ENCODE measurements around the gene VASH2. TPM values are rescaled to one million over a fixed set of nuclear protein-coding genes. Genes with fewer than 3 reads are reported as not detected.

Gene VASH2
- polyA plus RNA-seq, 1 donor, result 5.1 TPM

DNA sequence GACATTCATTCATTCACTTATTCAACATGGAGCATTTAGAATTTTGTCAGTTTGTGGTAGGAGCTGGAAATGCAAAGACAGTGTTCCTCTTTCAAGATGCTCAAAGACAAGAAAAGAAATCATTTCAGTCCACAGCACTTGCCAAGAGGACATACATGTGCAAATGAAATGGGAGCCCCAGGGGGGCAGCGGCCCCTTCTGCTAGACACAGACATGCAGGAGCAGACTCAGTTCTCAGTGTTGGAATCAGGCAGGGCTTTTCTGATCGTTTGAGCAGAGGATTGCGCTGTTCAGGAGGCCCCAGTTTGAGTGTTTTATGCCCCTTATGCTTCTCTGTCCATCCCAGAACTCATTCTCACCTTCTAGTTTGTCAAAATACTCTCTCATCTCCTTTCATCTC, 35.6 kb upstream of the VASH2 start:
- no peaks in the 10 kb centered on the region for H3K36me3 ChIP-seq (ENCODE audit: control insufficient read depth, insufficient read depth, low read length)
- H3K4me3 ChIP-seq (ENCODE audit: low read length), result no peak overlapping the region
- H3K27ac ChIP-seq (ENCODE audit: low read length), result no peak overlapping the region
- H3K27me3 ChIP-seq (ENCODE audit: control insufficient read depth, insufficient read depth, low read length), result no peaks in the 10 kb centered on the region
- WGBS (ENCODE audit: insufficient coverage, low lambda C conversion rate), result no CpG with 5 or more reads among the region's 3 CpGs
- DNase-seq, result no peak
- H3K9me3 ChIP-seq (ENCODE audit: control insufficient read depth, low read depth, low read length), result no peaks in the 10 kb centered on the region
- peaks cover 10% of the 10 kb centered on the region for H3K4me1 ChIP-seq (ENCODE audit: control insufficient read depth, insufficient read depth, low read length)

DNA sequence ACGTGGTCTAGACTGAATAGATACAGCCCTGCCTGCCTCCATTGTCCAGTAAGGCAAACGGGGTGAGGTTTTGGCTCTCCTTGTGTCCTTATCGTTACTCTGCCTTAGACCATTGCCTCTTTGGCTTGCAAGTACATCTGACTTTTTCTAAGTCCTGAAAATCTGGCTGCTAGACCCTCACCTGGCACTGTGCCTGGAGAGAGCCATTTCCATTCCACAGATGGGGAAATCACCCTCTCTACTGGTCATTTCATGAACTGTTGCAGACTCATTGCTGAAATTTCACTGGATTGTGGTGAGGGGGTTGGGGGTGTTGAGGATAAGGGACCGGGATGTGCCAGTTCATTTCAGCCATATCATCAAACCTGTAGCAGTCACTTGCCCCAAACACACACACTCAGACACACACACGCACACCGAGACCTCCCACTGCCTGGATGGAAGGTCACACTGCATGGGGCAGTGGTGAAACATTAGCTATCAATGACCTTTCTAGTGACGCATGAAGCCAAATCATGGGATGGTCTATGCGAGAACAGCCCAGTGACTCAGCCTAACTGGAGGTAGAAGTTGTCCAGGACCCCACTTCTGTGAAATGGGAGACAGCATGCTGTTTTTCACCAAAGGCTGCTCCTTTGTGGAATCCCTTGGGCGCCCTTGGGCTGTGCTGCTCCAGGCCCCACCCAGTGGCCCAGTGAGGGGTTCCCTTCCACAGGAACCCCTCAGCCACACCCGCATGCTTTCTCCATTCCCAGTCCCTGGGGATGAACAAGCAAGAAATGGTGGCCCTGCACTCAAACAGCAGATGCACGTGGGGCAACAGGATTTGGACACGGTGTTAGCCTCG, 34.9 kb upstream of the VASH2 start:
- H3K9me3 ChIP-seq (ENCODE audit: control insufficient read depth, low read depth, low read length), result no peaks in the 10 kb centered on the region
- H3K36me3 ChIP-seq (ENCODE audit: control insufficient read depth, insufficient read depth, low read length), result no peaks in the 10 kb centered on the region
- no peaks in the 10 kb centered on the region for H3K27me3 ChIP-seq (ENCODE audit: control insufficient read depth, insufficient read depth, low read length)
- no peak overlapping the region for H3K27ac ChIP-seq (ENCODE audit: low read length)
- peaks cover 10% of the 10 kb centered on the region for H3K4me1 ChIP-seq (ENCODE audit: control insufficient read depth, insufficient read depth, low read length)
- H3K4me3 ChIP-seq (ENCODE audit: low read length), result no peak overlapping the region
- DNase-seq, result peak; percentile 18 to 25
- 100% methylated on average over 1 of the region's 13 CpGs for WGBS (ENCODE audit: insufficient coverage, low lambda C conversion rate)

DNA sequence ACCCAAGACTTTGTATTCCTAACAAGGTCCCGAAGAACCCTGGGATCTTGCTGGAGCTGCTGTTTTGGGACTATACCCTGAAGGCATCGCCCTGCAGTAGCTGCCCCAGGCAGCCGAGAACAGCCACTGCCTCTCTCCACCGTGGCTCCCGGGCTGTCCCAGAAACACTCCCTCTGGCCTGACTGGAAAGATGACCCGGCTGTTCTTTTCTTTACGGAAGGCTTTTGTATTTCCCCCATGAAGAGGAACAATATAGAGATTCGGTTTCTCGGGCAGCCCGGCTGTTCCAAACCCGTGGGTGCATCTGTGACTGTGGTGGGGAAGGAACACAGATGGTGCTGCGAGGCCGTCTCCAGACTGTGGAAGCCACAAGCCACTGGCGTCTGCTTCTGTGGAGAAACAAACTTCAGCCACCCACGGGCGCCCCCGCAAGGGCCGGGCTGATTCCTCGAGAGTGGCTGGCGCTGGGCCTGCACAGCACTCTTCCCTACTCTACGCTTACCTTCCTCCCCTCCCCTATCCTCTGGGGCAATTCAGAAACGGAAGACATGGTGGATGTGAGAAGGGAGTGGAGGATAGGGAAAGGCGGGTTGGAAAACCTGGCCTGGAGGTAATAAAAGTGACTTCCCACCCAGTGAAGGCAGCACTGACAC, 33.7 kb upstream of the VASH2 start:
- DNase-seq, result peak; percentile 28 to 47
- no peaks in the 10 kb centered on the region for H3K36me3 ChIP-seq (ENCODE audit: control insufficient read depth, insufficient read depth, low read length)
- no peak overlapping the region for H3K27ac ChIP-seq (ENCODE audit: low read length)
- peak overlapping the region; percentile 26 for H3K4me3 ChIP-seq (ENCODE audit: low read length)
- WGBS (ENCODE audit: insufficient coverage, low lambda C conversion rate), result no CpG with 5 or more reads among the region's 23 CpGs
- no peaks in the 10 kb centered on the region for H3K9me3 ChIP-seq (ENCODE audit: control insufficient read depth, low read depth, low read length)
- no peaks in the 10 kb centered on the region for H3K27me3 ChIP-seq (ENCODE audit: control insufficient read depth, insufficient read depth, low read length)
- peaks cover 10% of the 10 kb centered on the region for H3K4me1 ChIP-seq (ENCODE audit: control insufficient read depth, insufficient read depth, low read length)

DNA sequence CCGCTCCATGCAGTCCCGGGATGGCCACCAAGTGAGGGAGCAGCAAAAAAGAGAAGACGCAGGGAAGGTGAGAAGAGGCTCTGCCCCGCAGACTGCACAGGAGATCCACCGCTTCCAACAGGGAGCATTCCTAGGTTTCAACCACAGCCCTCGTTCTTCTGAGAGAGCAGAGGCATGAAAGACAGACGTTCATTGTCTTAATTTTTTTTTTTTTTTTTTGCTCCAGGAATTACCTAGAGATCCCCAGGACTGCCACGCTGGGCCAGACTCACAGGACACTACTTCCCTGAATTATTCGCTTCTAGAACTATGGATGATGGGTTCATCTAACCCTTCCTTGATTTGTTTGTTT, 33.2 kb upstream of the VASH2 start:
- Histone ChIP-seq H3K4me1 (ENCODE audit: control insufficient read depth, insufficient read depth, low read length) (peaks cover 10% of the 10 kb centered on the region), H3K9me3 (ENCODE audit: control insufficient read depth, low read depth, low read length) (no peaks in the 10 kb centered on the region), H3K4me3 (ENCODE audit: low read length) (peak overlapping the region; percentile 26), H3K36me3 (ENCODE audit: control insufficient read depth, insufficient read depth, low read length) (no peaks in the 10 kb centered on the region), H3K27ac (ENCODE audit: low read length) (no peak overlapping the region), H3K27me3 (ENCODE audit: control insufficient read depth, insufficient read depth, low read length) (no peaks in the 10 kb centered on the region)
- WGBS (ENCODE audit: insufficient coverage, low lambda C conversion rate), result 92% methylated on average over 2 of the region's 9 CpGs
- DNase-seq, result no peak

DNA sequence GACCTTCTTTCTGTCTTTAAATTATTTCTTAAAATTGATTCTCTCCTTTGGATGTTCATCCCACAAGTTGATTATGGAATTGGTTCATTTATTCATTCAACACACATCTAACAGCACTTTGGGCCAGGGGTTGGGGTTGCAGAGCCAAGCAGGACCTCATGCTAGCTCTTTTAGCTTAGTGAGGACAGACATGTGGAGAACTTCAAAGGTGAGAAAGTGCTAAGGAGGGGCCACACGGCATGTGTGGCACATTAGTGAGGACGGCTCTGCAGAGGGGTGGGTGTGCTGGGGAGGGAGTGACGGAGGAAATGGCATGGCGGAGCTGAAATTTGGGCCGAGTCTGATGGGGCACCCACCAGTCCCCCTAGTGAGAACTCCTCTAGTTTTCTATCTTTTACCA, 32.5 kb upstream of the VASH2 start:
- H3K27me3 ChIP-seq (ENCODE audit: control insufficient read depth, insufficient read depth, low read length), result no peaks in the 10 kb centered on the region
- no peak for DNase-seq
- peaks cover 10% of the 10 kb centered on the region for H3K4me1 ChIP-seq (ENCODE audit: control insufficient read depth, insufficient read depth, low read length)
- no peaks in the 10 kb centered on the region for H3K9me3 ChIP-seq (ENCODE audit: control insufficient read depth, low read depth, low read length)
- WGBS (ENCODE audit: insufficient coverage, low lambda C conversion rate), result no CpG with 5 or more reads among the region's 5 CpGs
- no peak overlapping the region for H3K27ac ChIP-seq (ENCODE audit: low read length)
- no peak overlapping the region for H3K4me3 ChIP-seq (ENCODE audit: low read length)
- H3K36me3 ChIP-seq (ENCODE audit: control insufficient read depth, insufficient read depth, low read length), result no peaks in the 10 kb centered on the region

DNA sequence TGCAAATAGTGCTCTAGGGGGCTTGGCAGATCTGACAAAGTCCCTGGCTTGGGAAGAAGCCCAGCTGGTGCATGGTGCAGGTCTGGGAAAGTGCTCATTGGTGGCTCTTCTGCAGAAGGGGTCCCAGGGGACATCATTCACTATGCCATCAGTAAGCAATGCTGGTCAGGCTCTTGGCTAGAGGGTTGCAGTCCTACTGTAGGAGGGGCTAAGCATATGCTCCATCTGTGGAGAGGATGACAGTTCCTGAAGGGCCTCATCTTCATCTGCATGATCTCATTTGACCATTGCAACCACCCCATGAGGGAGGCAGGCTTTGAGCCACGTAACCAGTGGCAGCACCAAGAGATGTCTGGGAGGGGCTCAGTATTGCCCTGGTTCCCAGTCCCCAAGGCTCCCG, 31.5 kb upstream of the VASH2 start:
- no peaks in the 10 kb centered on the region for H3K27me3 ChIP-seq (ENCODE audit: control insufficient read depth, insufficient read depth, low read length)
- H3K27ac ChIP-seq (ENCODE audit: low read length), result no peak overlapping the region
- peaks cover 10% of the 10 kb centered on the region for H3K4me1 ChIP-seq (ENCODE audit: control insufficient read depth, insufficient read depth, low read length)
- no peaks in the 10 kb centered on the region for H3K36me3 ChIP-seq (ENCODE audit: control insufficient read depth, insufficient read depth, low read length)
- no CpG with 5 or more reads among the region's 2 CpGs for WGBS (ENCODE audit: insufficient coverage, low lambda C conversion rate)
- H3K4me3 ChIP-seq (ENCODE audit: low read length), result no peak overlapping the region
- DNase-seq, result no peak
- H3K9me3 ChIP-seq (ENCODE audit: control insufficient read depth, low read depth, low read length), result no peaks in the 10 kb centered on the region

DNA sequence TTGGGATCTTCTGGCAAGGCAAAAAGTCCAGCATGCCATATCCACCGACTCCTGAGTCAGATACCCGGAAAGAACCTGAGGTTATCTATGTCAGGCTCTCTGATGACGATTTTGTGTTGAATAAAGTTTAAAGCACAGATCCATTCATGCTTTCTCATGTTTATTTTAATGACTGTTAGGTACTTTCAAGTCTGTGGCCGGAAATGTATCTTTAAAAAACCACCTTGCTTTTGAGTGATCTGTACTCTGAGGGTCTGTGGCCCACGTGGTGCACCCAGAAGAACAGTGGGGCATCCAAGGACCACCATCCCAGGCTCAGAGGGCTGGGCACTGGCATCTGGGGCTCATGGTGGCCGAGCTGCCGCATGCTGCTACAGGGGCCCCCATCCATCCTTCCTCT, 30.1 kb upstream of the VASH2 start:
- 100% methylated on average over 2 of the region's 7 CpGs for WGBS (ENCODE audit: insufficient coverage, low lambda C conversion rate)
- H3K4me1 ChIP-seq (ENCODE audit: control insufficient read depth, insufficient read depth, low read length), result peaks cover 10% of the 10 kb centered on the region
- H3K36me3 ChIP-seq (ENCODE audit: control insufficient read depth, insufficient read depth, low read length), result no peaks in the 10 kb centered on the region
- no peak overlapping the region for H3K27ac ChIP-seq (ENCODE audit: low read length)
- no peak overlapping the region for H3K4me3 ChIP-seq (ENCODE audit: low read length)
- DNase-seq, result no peak
- H3K27me3 ChIP-seq (ENCODE audit: control insufficient read depth, insufficient read depth, low read length), result no peaks in the 10 kb centered on the region
- no peaks in the 10 kb centered on the region for H3K9me3 ChIP-seq (ENCODE audit: control insufficient read depth, low read depth, low read length)

DNA sequence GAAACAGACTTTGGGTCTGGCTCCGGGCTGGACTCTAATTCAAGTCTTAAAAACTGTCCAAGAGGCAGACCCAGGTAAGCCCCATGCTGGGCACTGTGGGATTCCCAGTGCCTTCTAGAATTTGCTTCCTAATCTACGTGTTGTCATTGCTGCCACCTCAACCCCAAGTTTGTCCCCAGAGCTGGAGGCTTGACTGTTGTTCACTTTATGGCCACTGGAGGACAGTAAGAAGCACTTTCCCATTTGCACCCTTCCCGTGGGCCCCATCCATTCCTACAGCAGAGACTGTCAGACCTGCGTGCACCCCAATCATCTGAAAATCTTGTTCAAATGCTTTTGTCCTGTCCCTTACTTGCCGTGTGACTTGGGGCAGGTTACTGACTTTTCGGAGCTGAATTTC, 29.4 kb upstream of the VASH2 start:
- no peaks in the 10 kb centered on the region for H3K36me3 ChIP-seq (ENCODE audit: control insufficient read depth, insufficient read depth, low read length)
- no peaks in the 10 kb centered on the region for H3K27me3 ChIP-seq (ENCODE audit: control insufficient read depth, insufficient read depth, low read length)
- no peak for DNase-seq
- H3K27ac ChIP-seq (ENCODE audit: low read length), result no peak overlapping the region
- H3K9me3 ChIP-seq (ENCODE audit: control insufficient read depth, low read depth, low read length), result no peaks in the 10 kb centered on the region
- H3K4me1 ChIP-seq (ENCODE audit: control insufficient read depth, insufficient read depth, low read length), result peaks cover 10% of the 10 kb centered on the region
- H3K4me3 ChIP-seq (ENCODE audit: low read length), result no peak overlapping the region
- no CpG with 5 or more reads among the region's 6 CpGs for WGBS (ENCODE audit: insufficient coverage, low lambda C conversion rate)

DNA sequence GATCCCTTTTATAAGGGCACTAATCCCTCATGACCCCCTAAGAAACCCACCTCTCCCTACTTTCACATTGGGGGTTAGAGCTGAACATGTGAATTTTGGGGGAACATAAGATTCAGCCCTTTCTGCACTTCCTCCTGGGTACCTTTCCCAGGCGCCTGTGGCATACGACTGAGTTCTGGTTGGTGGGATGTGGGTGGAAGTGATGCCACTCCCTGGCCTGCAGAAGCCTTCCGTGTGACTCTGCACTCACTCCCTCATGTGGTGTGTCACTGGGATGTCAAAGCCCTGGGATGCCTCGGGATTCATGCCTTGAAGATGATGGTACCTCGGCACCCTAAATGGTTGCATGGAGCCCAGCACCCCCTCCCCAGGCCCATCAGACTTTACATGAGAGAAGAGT, 28.3 kb upstream of the VASH2 start:
- H3K36me3 ChIP-seq (ENCODE audit: control insufficient read depth, insufficient read depth, low read length), result no peaks in the 10 kb centered on the region
- WGBS (ENCODE audit: insufficient coverage, low lambda C conversion rate), result no CpG with 5 or more reads among the region's 5 CpGs
- no peak overlapping the region for H3K27ac ChIP-seq (ENCODE audit: low read length)
- H3K4me1 ChIP-seq (ENCODE audit: control insufficient read depth, insufficient read depth, low read length), result peaks cover 1% of the 10 kb centered on the region
- H3K4me3 ChIP-seq (ENCODE audit: low read length), result no peak overlapping the region
- DNase-seq, result no peak
- H3K9me3 ChIP-seq (ENCODE audit: control insufficient read depth, low read depth, low read length), result no peaks in the 10 kb centered on the region
- H3K27me3 ChIP-seq (ENCODE audit: control insufficient read depth, insufficient read depth, low read length), result no peaks in the 10 kb centered on the region

DNA sequence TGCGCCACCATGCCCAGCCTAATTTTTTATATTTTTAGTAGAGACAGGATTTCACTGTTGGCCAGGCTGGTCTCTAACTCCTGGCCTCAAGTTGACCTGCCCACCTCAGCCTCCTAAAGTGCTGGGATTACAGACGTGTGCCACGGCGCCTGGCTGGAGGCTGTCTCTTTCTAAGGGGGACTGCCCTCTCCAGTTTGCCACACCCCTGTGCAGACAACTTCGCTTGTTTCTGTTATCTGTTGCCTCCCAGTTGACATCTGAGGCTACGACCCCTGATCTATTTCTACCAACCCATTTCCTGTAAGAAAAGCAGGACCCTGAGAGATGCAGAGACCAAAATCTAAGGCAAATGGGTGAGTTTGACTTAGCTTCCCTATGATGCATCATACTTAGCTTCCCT, 24.0 kb upstream of the VASH2 start:
- no peak overlapping the region for H3K4me3 ChIP-seq (ENCODE audit: low read length)

More for the DNA sequence above, 24.0 kb upstream of the VASH2 start:
- Histone ChIP-seq H3K4me1 (ENCODE audit: control insufficient read depth, insufficient read depth, low read length) (peaks cover 6% of the 10 kb centered on the region), H3K27me3 (ENCODE audit: control insufficient read depth, insufficient read depth, low read length) (no peaks in the 10 kb centered on the region), H3K27ac (ENCODE audit: low read length) (no peak overlapping the region), H3K36me3 (ENCODE audit: control insufficient read depth, insufficient read depth, low read length) (no peaks in the 10 kb centered on the region), H3K9me3 (ENCODE audit: control insufficient read depth, low read depth, low read length) (no peaks in the 10 kb centered on the region)
- no peak for DNase-seq
- WGBS (ENCODE audit: insufficient coverage, low lambda C conversion rate), result no CpG with 5 or more reads among the region's 6 CpGs

Measured in large intestine (tissue), 3 donors.